Gastrocnemius medialis (tissue), 4 donors: Measurements from ENCODE around the gene CFB. TPM values are rescaled to one million over a fixed set of nuclear protein-coding genes. Genes with fewer than 3 reads are reported as not detected.

ENCODE experiments used
- ATAC-seq, 2 donors: fragments of 150-250 bp; one replicate each; pipeline ENCODE4 v1.9.1; 2016
- DNase-seq, 2 donors: peaks; one replicate each; pipeline ENCODE4 v3.0.0-alpha.2; 2019
- H3K27ac ChIP-seq, 4 donors: fragments of 200-600 bp; sonication (generic); 1 replicate in 1 of 4; 2 replicates in 3 of 4; pipeline ENCODE4 v1.5.1; 2016 to 2018; ENCODE audit warnings: mild to moderate bottlenecking in 2 of 4, moderate library complexity in 1 of 4
- H3K27me3 ChIP-seq, 3 donors: fragments of 200-600 bp; sonication (generic) in 2 of 3; 1 replicate in 1 of 3; 2 replicates in 2 of 3; pipeline versions ENCODE4 v1.5.1 to v1.6.0; 2016 to 2019; ENCODE audit warnings: mild to moderate bottlenecking in 1 of 3, moderate library complexity in 1 of 3
- H3K36me3 ChIP-seq, 2 donors: fragments of 200-600 bp; sonication (generic) in 1 of 2; one replicate each; pipeline ENCODE4 v1.5.1; 2017 to 2018
- H3K4me1 ChIP-seq, 2 donors: fragments of 200-600 bp; sonication (generic) in 1 of 2; one replicate each; pipeline ENCODE4 v1.5.1; 2016 to 2017; ENCODE audit warnings: mild to moderate bottlenecking in 2 of 2
- H3K4me3 ChIP-seq, 4 donors: fragments of 200-600 bp; sonication (generic) in 3 of 4; 1 replicate in 1 of 4; 2 replicates in 3 of 4; pipeline ENCODE4 v1.5.1; 2016 to 2019; ENCODE audit warnings: mild to moderate bottlenecking in 2 of 4
- H3K9me3 ChIP-seq, 3 donors: fragments of 200-600 bp; sonication (generic) in 2 of 3; 1 replicate in 1 of 3; 2 replicates in 2 of 3; pipeline ENCODE4 v1.5.1; 2016 to 2019
- CTCF ChIP-seq, 5 experiments: fragments of 450-650 bp in 3 of 5; fragments of 200-600 bp in 2 of 5; sonication (generic) in 2 of 5; IDR thresholded peaks in 4 of 5; conservative IDR thresholded peaks in 1 of 5; 1 replicate in 4 of 5; 2 replicates in 1 of 5; pipeline ENCODE4 v1.5.1; 2016 to 2019; ENCODE audit warnings: antibody characterized with exemption in 5 of 5, mild to moderate bottlenecking in 3 of 5, moderate library complexity in 3 of 5
- POLR2A ChIP-seq, 2 donors: fragments of 450-650 bp; IDR thresholded peaks; one replicate each; pipeline ENCODE4 v1.6.1; 2017; ENCODE audit warnings: antibody characterized with exemption in 2 of 2, mild to moderate bottlenecking in 2 of 2, moderate library complexity in 2 of 2
- in situ Hi-C, 4 donors: fragments of 200-750 bp; cut with MboI; loops; one replicate each; pipeline versions ENCODE4 v1.15.0 to v1.8.0; 2017; ENCODE audit warnings: low sequenced_read_pairs in 4 of 4
- intact Hi-C: fragments of 100-400 bp; cut with DNase I; formaldehyde crosslinking; loops from one replicate; pipeline ENCODE4 v1.15.1; 2023; ENCODE audit warnings: low total_unique reads
- total RNA-seq, 4 donors: library from RNA; depleted of rRNA; stranded (reverse); fragments of >200 nt; gene quantifications; one replicate each; pipeline versions ENCODE4 v1.1.0 to v1.2.3, GENCODE V29; 2016

The CFB gene
- total RNA-seq, 4 donors from 2014 or later = 1.0 to 13.8 (median 6.1) TPM

- TF ChIP-seq POLR2A (IDR thresholded peaks at IDR 0.05) (peak; percentile 34 to 35), CTCF (IDR thresholded peaks at IDR 0.05 in 4 of 5, conservative IDR thresholded peaks at IDR 0.05 in 1 of 5) (no peak)
Measured at GRCh38 chr6:31898383-31899011, 47.4 kb upstream of the CFB start.

GRCh38 chr6:31899215-31899614 lies 46.7 kb upstream of the CFB start:
- peaks cover 20 to 25% of the 10 kb centered on the region in 2 donors for H3K4me1 ChIP-seq
- H3K27ac ChIP-seq = peak overlapping the region in 2 of 4 donors; percentile 90 to 95
- TF ChIP-seq CTCF (IDR thresholded peaks at IDR 0.05 in 4 of 5, conservative IDR thresholded peaks at IDR 0.05 in 1 of 5) = no peak
- TF ChIP-seq POLR2A (IDR thresholded peaks at IDR 0.05) = no peak
- ATAC-seq = no peak
- H3K4me3 ChIP-seq = peak overlapping the region in 1 of 4 donors; percentile 87
- H3K9me3 ChIP-seq = no peaks in the 10 kb centered on the region
- DNase-seq = no peak
- H3K27me3 ChIP-seq = no peaks in the 10 kb centered on the region
- intact Hi-C loops = loop anchor here (5.0 to 10.0 kb wide), 2 partner anchors 197 to 354 kb away; partner anchors contain the start of genes ABHD16A, ATP6V1G2, DDX39B and NFKBIL1
- in situ Hi-C loops = loop anchor here in 1 of 4 donors (10.0 kb wide), 1 partner anchor 76 kb away; the partner anchor contains the start of gene DXO
- H3K36me3 ChIP-seq = peaks cover 0 to 17% of the 10 kb centered on the region in 2 donors

More at GRCh38 chr6:31898383-31899011, 47.4 kb upstream of the CFB start:
- Histone ChIP-seq H3K4me1 (peaks cover 20 to 25% of the 10 kb centered on the region in 2 donors), H3K27ac (peak overlapping the region; percentile 88 to 95 (median 92)), H3K9me3 (no peaks in the 10 kb centered on the region), H3K4me3 (peak overlapping the region; percentile 85 to 95 (median 90)), H3K36me3 (peaks cover 0 to 18% of the 10 kb centered on the region in 2 donors), H3K27me3 (no peaks in the 10 kb centered on the region)
- peak in 1 of 2 donors; percentile 42 for DNase-seq
- in situ Hi-C loops = loop anchor here in 1 of 4 donors (10.0 kb wide), 1 partner anchor 76 kb away; the partner anchor contains the start of gene DXO
- ATAC-seq = peak; percentile 57 to 62
- intact Hi-C loops = loop anchor here (5.0 to 10.0 kb wide), 2 partner anchors 196 to 354 kb away; partner anchors contain the start of genes ABHD16A, ATP6V1G2, DDX39B and NFKBIL1

DNA sequence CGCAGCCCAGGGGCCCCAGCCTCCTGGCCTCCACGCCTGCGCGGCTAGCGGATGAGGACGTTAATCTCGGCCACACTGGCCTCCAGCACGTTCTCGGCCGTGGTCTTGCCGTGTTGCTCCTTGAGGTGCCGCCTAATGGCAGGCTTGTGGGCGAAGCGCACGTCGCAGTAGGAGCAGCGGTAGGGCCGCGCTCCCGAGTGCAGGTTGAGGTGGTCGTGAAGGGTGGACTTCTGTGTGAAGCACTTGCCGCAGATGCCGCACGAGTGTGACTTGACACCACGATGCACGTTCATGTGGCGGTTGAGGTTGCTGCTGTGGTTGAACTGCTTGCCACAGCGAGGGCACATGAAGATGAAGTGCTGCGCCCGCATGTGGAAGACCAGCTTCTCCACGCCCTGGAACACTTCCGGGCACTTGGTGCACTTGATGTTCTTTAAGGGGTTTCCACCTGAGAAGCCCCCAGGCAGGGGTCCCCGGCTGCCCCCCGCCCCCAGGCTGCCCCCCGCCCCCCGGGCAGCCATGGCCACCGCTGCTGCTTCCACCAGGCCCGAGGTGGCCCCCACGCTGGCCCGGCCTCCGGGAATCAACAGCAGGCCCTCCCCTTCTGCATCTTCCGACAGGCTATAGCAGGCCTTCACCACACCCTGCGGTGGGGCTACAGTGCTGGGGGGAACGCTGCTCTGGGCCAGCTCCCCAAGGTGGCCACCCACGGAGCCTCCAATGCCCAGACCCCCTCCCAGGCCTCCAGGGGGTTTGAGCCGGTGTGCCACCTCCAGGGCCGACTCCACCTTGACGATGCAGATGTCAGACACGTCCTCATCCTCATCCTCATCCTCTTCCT lies 45.8 kb upstream of the CFB start:
- no peak for ATAC-seq
- no peak for TF ChIP-seq CTCF (IDR thresholded peaks at IDR 0.05 in 4 of 5, conservative IDR thresholded peaks at IDR 0.05 in 1 of 5)
- TF ChIP-seq POLR2A (IDR thresholded peaks at IDR 0.05) = no peak
- intact Hi-C loops = loop anchor here (5.0 to 10.0 kb wide), 3 partner anchors 198 to 355 kb away; partner anchors contain the start of genes ABHD16A, AGPAT1, ATP6V1G2 and DDX39B

DNA sequence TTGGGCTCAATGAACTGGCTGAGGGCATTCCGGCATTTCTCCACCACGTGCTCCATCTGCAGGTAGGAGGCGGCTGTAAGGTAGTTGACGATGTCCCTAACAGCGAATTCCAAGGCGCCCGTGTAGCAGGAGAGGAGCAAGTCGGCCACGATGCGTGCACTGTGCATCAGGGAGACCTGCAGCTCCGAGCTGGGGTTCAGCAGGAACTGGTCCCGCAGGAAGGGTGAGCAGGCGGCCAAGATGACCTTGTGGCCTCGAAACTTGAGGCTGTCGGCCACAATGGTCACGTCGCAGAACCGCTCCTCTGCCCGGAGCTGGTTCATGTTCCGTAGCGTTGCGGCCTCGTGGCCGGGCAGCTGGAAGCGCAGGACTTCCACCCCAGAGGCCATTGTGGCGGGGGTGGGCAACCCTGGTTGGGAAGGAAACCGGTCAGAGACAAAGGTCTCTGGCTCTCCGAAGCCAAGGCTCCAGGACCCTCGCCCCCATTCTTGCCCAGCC lies 44.9 kb upstream of the CFB start:
- Histone ChIP-seq H3K27me3 (no peaks in the 10 kb centered on the region), H3K36me3 (no peaks in the 10 kb centered on the region), H3K9me3 (no peaks in the 10 kb centered on the region), H3K4me1 (peaks cover 20 to 25% of the 10 kb centered on the region in 2 donors), H3K4me3 (peak overlapping the region; percentile 56 to 93 (median 80)), H3K27ac (peak overlapping the region; percentile 78 to 89 (median 86))
- no peak for TF ChIP-seq CTCF (IDR thresholded peaks at IDR 0.05 in 4 of 5, conservative IDR thresholded peaks at IDR 0.05 in 1 of 5)
- no peak for TF ChIP-seq POLR2A (IDR thresholded peaks at IDR 0.05)
- ATAC-seq (no peak), DNase-seq (peak in 1 of 2 donors; percentile 50)
- intact Hi-C loops (loop anchor here (5.0 kb wide), 1 partner anchor 276 kb away; the partner anchor contains the start of genes AGPAT1 and RNF5), in situ Hi-C loops (loop anchor here in 2 of 4 donors (10.0 kb wide), 1 partner anchor 54 kb away; the partner anchor contains the start of genes NELFE (in 2 of the 2) and SKIC2 (in 2 of the 2))

More for the DNA sequence above, 45.8 kb upstream of the CFB start:
- H3K9me3 ChIP-seq = no peaks in the 10 kb centered on the region
- peaks cover 20 to 25% of the 10 kb centered on the region in 2 donors for H3K4me1 ChIP-seq
- peak overlapping the region; percentile 78 to 89 (median 86) for H3K27ac ChIP-seq
- H3K36me3 ChIP-seq = peaks cover 0 to 8% of the 10 kb centered on the region in 2 donors
- in situ Hi-C loops = loop anchor here in 2 of 4 donors (10.0 kb wide), 2 partner anchors 55 to 75 kb away; partner anchors contain the start of genes NELFE (in 2 of the 2), SKIC2 (in 2 of the 2) and DXO (in 1 of the 2)
- no peaks in the 10 kb centered on the region for H3K27me3 ChIP-seq
- H3K4me3 ChIP-seq = no peak overlapping the region
- no peak for DNase-seq
